ENCODE results near the gene XPNPEP3.

GRCh38 chr22:40920526-40920925 is 63.6 kb downstream of the XPNPEP3 start:
- TF ChIP-seq YY1 (IDR thresholded peaks at IDR 0.05; ENCODE audit: insufficient read depth, insufficient read length) (no peak), SUZ12 (IDR thresholded peaks at IDR 0.05; ENCODE audit: extremely low read depth, insufficient read depth, insufficient read length) (no peak)

Measured in NT2/D1 (cell line).